Activated naive CD4-positive, alpha-beta T cell treated with anti-CD3 and anti-CD28 coated beads, Interleukin-2, amount 10 ng/mL, durations not matched to agents 7 days and 5 days (primary cell): ENCODE results near the gene DFFB.
A peak's percentile ranks its signal among the peaks of the same experiment; 100 is the strongest.

ENCODE experiments used
- CTCF ChIA-PET: fragments of 350-600 bp; sonication (Branson Sonifier 250); formaldehyde crosslinking; loops from one replicate; lab custom pipeline; 2021; ENCODE audit warnings: antibody characterized with exemption; lab: Charles Lee
- DNase-seq: peaks from one replicate; pipeline ENCODE4 v3.0.0-alpha.2; 2020
- H3K27ac Mint-ChIP-seq: one replicate; pipeline ENCODE4 v1.8.0; 2021; ENCODE audit warnings: mild to moderate bottlenecking, moderate library complexity, mixed read lengths
- H3K27me3 Mint-ChIP-seq: one replicate; pipeline ENCODE4 v1.8.0; 2021; ENCODE audit warnings: mild to moderate bottlenecking, mixed read lengths
- H3K36me3 Mint-ChIP-seq: one replicate; pipeline ENCODE4 v1.8.0; 2021; ENCODE audit warnings: mixed read lengths
- H3K4me1 Mint-ChIP-seq: one replicate; pipeline ENCODE4 v1.8.0; 2021; ENCODE audit warnings: mixed read lengths
- H3K4me3 Mint-ChIP-seq: one replicate; pipeline ENCODE4 v1.8.0; 2021; ENCODE audit warnings: mild to moderate bottlenecking, moderate library complexity, mixed read lengths
- H3K9me3 Mint-ChIP-seq: one replicate; pipeline ENCODE4 v1.8.0; 2021; ENCODE audit warnings: mixed read lengths

DFFB gene

GRCh38 chr1:3900150-3900968 is 43.1 kb downstream of the DFFB start, which contains the start of gene C1orf174:
Gene C1orf174, minus strand, starts transcription at chr1:3900272. Its CDS starts 86 bp downstream, at chr1:3900186.
- peak within 1 kb of the TSS; percentile 94 for H3K4me3 Mint-ChIP-seq
- peak; percentile 96 for DNase-seq
- CTCF ChIA-PET: interaction anchor here (0.7 to 1.9 kb wide), 4 partner anchors 9 to 133 kb away, joined by 3 to 5 read pairs (median 4); partner anchors contain the start of genes CEP104 and DFFB
- peaks cover 68% of the 10 kb centered on the region for H3K4me1 Mint-ChIP-seq
- no peaks in the 10 kb centered on the region for H3K27me3 Mint-ChIP-seq
- H3K27ac Mint-ChIP-seq: peak within 1 kb of the TSS; percentile 99
- peaks cover 12% of the 10 kb centered on the region for H3K9me3 Mint-ChIP-seq
- peaks cover 29% of the 10 kb centered on the region for H3K36me3 Mint-ChIP-seq

- CTCF ChIA-PET: no interaction called here
- no peaks in the 10 kb centered on the region for H3K27me3 Mint-ChIP-seq
Observed at GRCh38 chr1:3900969-3901529, 43.8 kb downstream of the DFFB start.

GRCh38 chr1:3902111-3902511 is 44.8 kb downstream of the DFFB start:
- Mint-ChIP-seq H3K9me3 (peaks cover 11% of the 10 kb centered on the region), H3K27me3 (peaks cover 3% of the 10 kb centered on the region), H3K36me3 (peaks cover 19% of the 10 kb centered on the region), H3K27ac (peak overlapping the region; percentile 99), H3K4me1 (peaks cover 75% of the 10 kb centered on the region), H3K4me3 (peak overlapping the region; percentile 94)
- peak; percentile 70 for DNase-seq
- CTCF ChIA-PET: interaction anchor here (1.8 to 2.0 kb wide), 2 partner anchors 44 to 126 kb away, joined by 4 to 13 read pairs; partner anchors contain the start of genes CEP104 and DFFB

More at GRCh38 chr1:3900969-3901529, 43.8 kb downstream of the DFFB start:
- H3K36me3 Mint-ChIP-seq: peaks cover 24% of the 10 kb centered on the region
- H3K27ac Mint-ChIP-seq: peak overlapping the region; percentile 99
- peaks cover 72% of the 10 kb centered on the region for H3K4me1 Mint-ChIP-seq
- H3K4me3 Mint-ChIP-seq: peak overlapping the region; percentile 94
- peak; percentile 85 for DNase-seq
- peaks cover 12% of the 10 kb centered on the region for H3K9me3 Mint-ChIP-seq

- peaks cover 16% of the 10 kb centered on the region for H3K36me3 Mint-ChIP-seq
- peaks cover 74% of the 10 kb centered on the region for H3K4me1 Mint-ChIP-seq
- CTCF ChIA-PET: interaction anchor here (1.8 to 2.0 kb wide), 2 partner anchors 45 to 126 kb away, joined by 4 to 13 read pairs; partner anchors contain the start of genes CEP104 and DFFB
- H3K4me3 Mint-ChIP-seq: peak overlapping the region; percentile 94
- H3K27ac Mint-ChIP-seq: peak overlapping the region; percentile 99
- peaks cover 6% of the 10 kb centered on the region for H3K27me3 Mint-ChIP-seq
- peaks cover 8% of the 10 kb centered on the region for H3K9me3 Mint-ChIP-seq
- peak; percentile 40 for DNase-seq
Observed at GRCh38 chr1:3902571-3903091, 45.4 kb downstream of the DFFB start.

DNA sequence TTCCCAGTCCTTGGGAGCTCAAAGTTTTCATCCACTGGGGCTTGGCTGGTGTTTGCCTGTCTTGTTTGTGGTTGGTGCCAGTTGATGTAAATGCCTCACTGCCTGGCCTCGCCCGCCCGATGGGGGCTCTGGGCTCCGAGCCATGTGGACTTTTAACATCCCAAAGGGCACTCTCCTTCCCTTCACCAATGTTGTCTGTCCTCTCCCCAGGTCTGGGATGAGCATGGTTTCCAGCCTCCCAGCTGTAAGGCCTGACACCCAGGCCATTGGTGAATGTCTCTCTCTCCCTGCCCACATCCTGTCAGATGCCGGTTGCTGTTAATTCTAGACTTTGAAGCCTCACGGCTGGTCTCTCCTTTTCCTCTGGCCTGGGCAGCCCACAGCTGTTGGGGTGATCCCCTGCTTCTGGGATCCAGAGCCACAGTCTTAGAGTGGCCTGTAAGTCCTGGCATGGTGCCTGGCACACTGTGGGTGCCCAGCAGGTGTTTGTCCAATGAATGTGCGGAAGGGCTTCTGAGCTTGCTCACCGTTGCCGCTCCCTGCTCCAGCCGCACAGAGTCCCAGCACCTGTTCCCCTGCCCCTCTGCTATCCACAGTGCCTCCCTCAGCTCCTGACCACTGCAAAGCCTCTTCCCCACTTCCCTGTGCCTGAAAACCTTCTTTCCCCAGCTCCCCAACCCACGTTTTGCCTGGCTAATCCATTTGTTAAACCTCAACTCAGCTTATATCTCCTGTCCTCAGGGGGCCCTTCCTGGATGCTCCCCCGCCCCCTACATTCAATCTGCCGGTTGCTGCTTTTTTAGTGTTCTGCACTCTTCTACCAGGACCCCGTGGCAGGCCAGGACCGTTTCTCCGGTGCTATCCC is 46.1 kb downstream of the DFFB start:
- Mint-ChIP-seq H3K4me3 (peak overlapping the region; percentile 18), H3K27ac (peak overlapping the region; percentile 99), H3K9me3 (peaks cover 3% of the 10 kb centered on the region), H3K36me3 (peaks cover 9% of the 10 kb centered on the region), H3K27me3 (peaks cover 6% of the 10 kb centered on the region), H3K4me1 (peaks cover 72% of the 10 kb centered on the region)
- peak; percentile 49 for DNase-seq
- CTCF ChIA-PET: interaction anchor here (1.8 to 2.0 kb wide), 2 partner anchors 45 to 127 kb away, joined by 4 to 13 read pairs; partner anchors contain the start of genes CEP104 and DFFB

DNA sequence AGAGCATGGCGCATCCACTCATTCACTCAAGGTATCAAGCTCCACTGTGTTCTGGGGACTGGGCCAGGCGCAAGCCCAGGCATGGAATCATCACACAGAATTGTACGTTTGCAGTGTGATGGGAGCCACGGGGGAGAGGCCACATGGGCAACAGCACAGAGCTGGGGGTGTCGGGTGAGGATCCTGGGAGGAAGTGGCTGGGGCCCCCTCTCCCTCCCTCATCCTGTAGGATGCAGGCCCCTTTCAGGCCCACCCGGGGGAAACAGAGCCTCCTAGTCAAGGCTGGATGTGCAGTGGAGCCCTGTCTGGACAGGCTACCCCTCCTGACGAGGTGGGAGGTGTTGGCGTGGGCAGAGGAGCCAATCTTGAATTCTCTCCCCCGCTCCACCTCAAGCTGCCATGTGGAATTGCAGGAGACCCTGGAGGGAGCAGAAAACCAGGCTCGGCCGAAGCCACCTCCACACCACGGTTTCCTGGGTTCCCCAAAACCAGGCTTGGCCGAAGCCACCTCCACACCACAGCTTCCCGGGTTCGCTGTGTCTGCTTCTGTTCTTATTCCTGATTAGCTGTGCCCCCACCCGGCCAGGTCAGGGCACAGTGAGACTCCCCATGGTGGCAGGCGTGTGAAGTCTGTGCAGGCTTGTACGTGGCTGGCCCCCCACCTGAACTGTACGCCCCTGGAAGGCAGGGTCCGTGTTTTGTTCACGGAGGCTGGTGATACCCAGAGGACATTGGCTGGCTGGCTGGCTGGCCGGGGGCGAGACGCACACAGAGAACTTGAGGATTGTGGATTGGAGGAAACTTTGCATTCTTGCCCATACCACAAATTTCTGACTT is 46.9 kb downstream of the DFFB start:
- H3K27me3 Mint-ChIP-seq: peaks cover 12% of the 10 kb centered on the region
- no peaks in the 10 kb centered on the region for H3K9me3 Mint-ChIP-seq
- H3K36me3 Mint-ChIP-seq: peaks cover 1% of the 10 kb centered on the region
- CTCF ChIA-PET: interaction anchor here (2.0 kb wide), 1 partner anchor 46 kb away, joined by 13 read pairs; the partner anchor contains the start of genes CEP104 and DFFB
- DNase-seq: no peak
- H3K4me1 Mint-ChIP-seq: peaks cover 63% of the 10 kb centered on the region
- peak overlapping the region; percentile 99 for H3K27ac Mint-ChIP-seq
- no peak overlapping the region for H3K4me3 Mint-ChIP-seq

DNA sequence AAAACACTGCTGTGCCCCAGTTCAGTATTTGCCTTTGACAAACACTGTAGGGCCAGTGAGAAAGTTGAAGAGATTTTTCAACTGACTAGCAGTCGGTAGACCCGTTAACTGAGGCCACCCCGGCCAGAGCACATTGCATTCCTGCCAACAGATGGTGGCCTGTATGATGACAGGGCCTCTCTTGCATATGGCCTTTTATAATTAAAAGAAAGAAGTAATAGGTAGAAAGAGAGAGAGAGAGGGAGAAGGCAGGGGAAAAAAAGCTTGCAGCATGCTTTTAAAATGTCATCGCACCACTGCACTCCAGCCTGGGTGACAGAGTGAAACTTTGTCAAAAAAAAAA is 47.5 kb downstream of the DFFB start:
- Mint-ChIP-seq H3K36me3 (peaks cover 1% of the 10 kb centered on the region), H3K9me3 (no peaks in the 10 kb centered on the region), H3K4me1 (peaks cover 60% of the 10 kb centered on the region), H3K4me3 (no peak overlapping the region), H3K27me3 (peaks cover 14% of the 10 kb centered on the region), H3K27ac (peak overlapping the region; percentile 7)
- CTCF ChIA-PET: no interaction called here
- no peak for DNase-seq

- H3K36me3 Mint-ChIP-seq: no peaks in the 10 kb centered on the region
- no peaks in the 10 kb centered on the region for H3K9me3 Mint-ChIP-seq
- peaks cover 58% of the 10 kb centered on the region for H3K4me1 Mint-ChIP-seq
- H3K4me3 Mint-ChIP-seq: no peak overlapping the region
- H3K27ac Mint-ChIP-seq: no peak overlapping the region
- peaks cover 20% of the 10 kb centered on the region for H3K27me3 Mint-ChIP-seq
- DNase-seq: no peak
- CTCF ChIA-PET: interaction anchor here (0.7 kb wide), 1 partner anchor 46 kb away, joined by 3 read pairs; no protein-coding TSS in a partner anchor
Observed at GRCh38 chr1:3905266-3905952, 48.1 kb downstream of the DFFB start.

DNA sequence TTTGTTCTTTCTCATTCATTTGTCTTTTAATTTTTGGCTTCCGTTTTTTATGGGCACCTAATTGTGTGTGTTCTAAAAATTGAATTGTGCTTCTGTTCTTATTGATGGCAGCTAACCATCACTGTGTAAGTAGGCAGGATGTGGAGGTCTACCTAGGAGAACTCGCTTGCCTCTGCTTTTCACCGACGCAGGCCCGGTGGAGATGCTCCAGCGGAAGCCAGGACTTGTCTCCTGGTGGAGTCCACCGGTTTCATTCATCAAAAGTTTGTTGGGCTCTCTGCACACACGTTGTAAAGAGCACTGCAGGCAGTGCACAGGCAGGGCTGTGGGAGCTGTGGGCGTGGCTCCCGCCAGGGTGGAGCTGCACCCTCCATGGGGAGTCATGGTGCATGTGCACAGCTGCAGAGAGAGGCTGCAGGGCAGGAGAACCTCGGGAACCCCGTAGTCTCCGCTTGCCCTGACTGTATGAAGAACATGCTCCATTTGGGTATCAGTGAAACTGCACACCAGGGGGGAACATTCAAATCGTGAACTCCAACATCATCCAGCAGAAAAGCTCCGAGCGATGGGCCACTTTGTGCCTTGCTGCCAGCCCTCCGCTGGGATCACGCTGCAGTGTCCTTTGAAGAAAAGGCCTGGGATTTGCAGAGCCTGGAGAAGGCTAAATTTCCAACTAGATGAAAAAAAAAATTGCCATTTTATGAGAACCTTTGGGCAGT is 48.8 kb downstream of the DFFB start:
- peaks cover 52% of the 10 kb centered on the region for H3K4me1 Mint-ChIP-seq
- CTCF ChIA-PET: interaction anchor here (0.7 to 2.2 kb wide), 3 partner anchors 22 to 49 kb away, joined by 3 to 15 read pairs (median 3); partner anchors contain the start of genes CEP104 and DFFB
- no peak overlapping the region for H3K27ac Mint-ChIP-seq
- H3K4me3 Mint-ChIP-seq: no peak overlapping the region
- H3K27me3 Mint-ChIP-seq: peaks cover 27% of the 10 kb centered on the region
- H3K9me3 Mint-ChIP-seq: no peaks in the 10 kb centered on the region
- DNase-seq: no peak
- H3K36me3 Mint-ChIP-seq: no peaks in the 10 kb centered on the region

GRCh38 chr1:3906672-3907020 is 49.4 kb downstream of the DFFB start:
- Mint-ChIP-seq H3K36me3 (no peaks in the 10 kb centered on the region), H3K27me3 (peaks cover 32% of the 10 kb centered on the region), H3K9me3 (no peaks in the 10 kb centered on the region), H3K4me1 (peaks cover 48% of the 10 kb centered on the region), H3K4me3 (no peak overlapping the region), H3K27ac (no peak overlapping the region)
- no peak for DNase-seq
- CTCF ChIA-PET: interaction anchor here (0.8 to 2.2 kb wide), 2 partner anchors 23 to 49 kb away, joined by 3 to 15 read pairs; partner anchors contain the start of genes CEP104 and DFFB

DNA sequence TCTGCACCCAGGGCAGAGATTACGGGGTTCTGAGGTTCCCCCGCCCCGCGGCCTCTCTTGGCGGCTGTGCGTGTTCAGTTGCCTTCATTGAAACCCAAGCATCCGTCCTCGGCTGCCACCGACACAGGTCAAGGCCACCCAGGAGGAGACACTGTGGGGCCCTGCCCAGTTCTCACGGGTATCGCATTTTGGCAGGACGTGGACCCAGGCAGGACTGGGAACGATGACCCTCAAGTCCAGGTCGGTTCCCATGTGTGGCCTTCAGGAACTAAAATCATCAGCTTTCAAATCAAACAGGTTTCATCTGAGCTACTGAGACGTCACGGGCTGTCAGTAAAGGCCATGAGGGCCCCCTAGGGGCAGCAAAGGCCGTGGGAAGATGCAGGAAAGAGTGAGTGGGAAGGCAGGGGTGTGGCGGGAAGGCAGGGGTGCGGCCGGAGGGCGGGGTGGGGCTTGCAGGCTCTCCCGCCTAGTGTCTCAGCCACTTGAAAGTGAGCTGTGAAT is 49.8 kb downstream of the DFFB start:
- H3K4me1 Mint-ChIP-seq: peaks cover 44% of the 10 kb centered on the region
- CTCF ChIA-PET: interaction anchor here (0.8 to 2.2 kb wide), 2 partner anchors 23 to 49 kb away, joined by 3 to 15 read pairs; partner anchors contain the start of genes CEP104 and DFFB
- H3K27ac Mint-ChIP-seq: no peak overlapping the region
- peaks cover 36% of the 10 kb centered on the region for H3K27me3 Mint-ChIP-seq
- no peaks in the 10 kb centered on the region for H3K9me3 Mint-ChIP-seq
- no peaks in the 10 kb centered on the region for H3K36me3 Mint-ChIP-seq
- peak; percentile 51 for DNase-seq
- no peak overlapping the region for H3K4me3 Mint-ChIP-seq
